ENCODE measurements around the gene LILRA1. TPM values are rescaled to one million over a fixed set of nuclear protein-coding genes. Genes with fewer than 3 reads are reported as not detected.
"Not testable (repeated sequence)": the region's sequence is repeated elsewhere in the genome, so short reads cannot be mapped to it uniquely, and the experiment has no call there.

LILRA1 gene
- polyA plus RNA-seq, 3 donors = 88.5 to 151 (median 141) TPM

DNA sequence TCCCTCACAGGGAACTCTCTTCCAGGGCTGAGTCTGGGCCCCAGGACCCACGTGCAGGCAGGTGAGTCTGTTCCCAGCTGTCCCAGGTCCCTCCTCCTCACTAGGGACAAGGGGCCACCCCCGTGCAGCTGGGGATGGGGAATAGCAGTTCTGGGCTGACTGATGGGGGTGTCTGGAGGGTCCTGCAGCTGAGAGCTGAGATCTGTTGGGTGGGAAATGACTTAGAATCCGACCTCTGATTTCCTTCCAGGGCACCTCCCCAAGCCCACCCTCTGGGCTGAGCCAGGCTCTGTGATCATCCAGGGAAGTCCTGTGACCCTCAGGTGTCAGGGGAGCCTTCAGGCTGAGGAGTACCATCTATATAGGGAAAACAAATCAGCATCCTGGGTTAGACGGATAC, 19.4 kb upstream of the LILRA1 start:
- peak overlapping the region; percentile 96 to 98 for H3K27ac ChIP-seq (ENCODE audit: low read depth in 1 of 2, low read length in 2 of 2)
- no peak for DNase-seq
- peak overlapping the region; percentile 79 for H3K9ac ChIP-seq (ENCODE audit: insufficient read depth, low read length, poor library complexity, severe bottlenecking)
- peaks cover 26 to 35% of the 10 kb centered on the region in 2 donors for H3K36me3 ChIP-seq (replicated peaks in 1 of 2; ENCODE audit: control insufficient read depth in 1 of 2, insufficient read depth in 2 of 2, low read length in 2 of 2)
- H3K9me3 Mint-ChIP-seq = peaks cover 0 to 3% (median 1%) of the 10 kb centered on the region in 7 donors
- peak overlapping the region; percentile 96 to 99 (median 97) for H3K27ac Mint-ChIP-seq
- H2AFZ ChIP-seq (ENCODE audit: insufficient read depth, low read depth, low read length, poor library complexity, severe bottlenecking) = no peak overlapping the region
- H3K4me3 ChIP-seq (replicated peaks in 1 of 3; ENCODE audit: low read depth in 2 of 3, low read length in 3 of 3) = peak overlapping the region; percentile 78 to 92 (median 80)
- peaks cover 60 to 77% of the 10 kb centered on the region in 2 donors for H3K4me1 ChIP-seq (ENCODE audit: control insufficient read depth in 1 of 2, insufficient read depth in 2 of 2, low read length in 2 of 2)
- peaks cover 38% of the 10 kb centered on the region for H4K20me1 ChIP-seq (ENCODE audit: insufficient read depth, low read length)
- H3K27me3 ChIP-seq (ENCODE audit: control insufficient read depth in 2 of 2, insufficient read depth in 2 of 2, low read length in 2 of 2) = no peaks in the 10 kb centered on the region
- H3K27me3 Mint-ChIP-seq (ENCODE audit: low read depth in 3 of 3) = peaks cover 0 to 2% (median 2%) of the 10 kb centered on the region in 3 donors
- TF ChIP-seq CTCF (IDR thresholded peaks at IDR 0.05) = no peak
- no peaks in the 10 kb centered on the region for H3K9me3 ChIP-seq (replicated peaks in 1 of 2; ENCODE audit: control insufficient read depth in 1 of 2, insufficient read depth in 1 of 2, low read length in 2 of 2)
- peak overlapping the region; percentile 74 for H3K4me2 ChIP-seq (replicated peaks; ENCODE audit: extremely low read depth, low read length, poor library complexity, severe bottlenecking)
- intact Hi-C loops (cut with micrococcal nuclease) = loop anchor here in 1 of 2 donors (5.0 kb wide), 2 partner anchors 33 to 58 kb away; partner anchors contain the start of gene LILRB1
- H3K4me1 Mint-ChIP-seq = peaks cover 76% of the 10 kb centered on the region
- H3K36me3 Mint-ChIP-seq = peaks cover 38 to 44% of the 10 kb centered on the region in 2 donors
- peak overlapping the region; percentile 92 to 96 for H3K4me3 Mint-ChIP-seq
- peaks cover 64% of the 10 kb centered on the region for H3K79me2 ChIP-seq (ENCODE audit: insufficient read depth, low read length)
- no CpG with 5 or more reads among the region's 4 CpGs for WGBS (ENCODE audit: insufficient coverage)

DNA sequence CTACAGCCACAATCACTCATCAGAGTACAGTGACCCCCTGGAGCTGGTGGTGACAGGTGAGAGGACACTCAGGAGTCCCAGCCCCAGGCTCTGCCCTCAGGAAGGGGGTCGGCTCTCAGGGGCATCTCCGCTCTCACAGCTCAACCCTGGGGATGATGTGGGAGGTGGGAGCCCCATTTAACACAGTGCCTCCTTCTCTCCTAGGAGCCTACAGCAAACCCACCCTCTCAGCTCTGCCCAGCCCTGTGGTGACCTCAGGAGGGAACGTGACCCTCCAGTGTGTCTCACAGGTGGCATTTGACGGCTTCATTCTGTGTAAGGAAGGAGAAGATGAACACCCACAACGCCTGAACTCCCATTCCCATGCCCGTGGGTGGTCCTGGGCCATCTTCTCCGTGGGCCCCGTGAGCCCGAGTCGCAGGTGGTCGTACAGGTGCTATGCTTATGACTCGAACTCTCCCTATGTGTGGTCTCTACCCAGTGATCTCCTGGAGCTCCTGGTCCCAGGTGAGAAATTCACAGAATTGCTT, 18.8 kb upstream of the LILRA1 start:
- WGBS (ENCODE audit: insufficient coverage) = 94% methylated on average over 7 of the region's 12 CpGs
- Mint-ChIP-seq H3K4me1 (peaks cover 81% of the 10 kb centered on the region), H3K27ac (peak overlapping the region; percentile 96 to 99 (median 97)), H3K36me3 (peaks cover 44 to 49% of the 10 kb centered on the region in 2 donors), H3K27me3 (ENCODE audit: low read depth in 3 of 3) (peaks cover 0 to 2% (median 2%) of the 10 kb centered on the region in 3 donors), H3K9me3 (peaks cover 0 to 3% (median 1%) of the 10 kb centered on the region in 7 donors), H3K4me3 (peak overlapping the region; percentile 92 to 96)
- peak in 1 of 3 donors; percentile 28 for DNase-seq
- H4K20me1 ChIP-seq (ENCODE audit: insufficient read depth, low read length) = peaks cover 42% of the 10 kb centered on the region
- H3K9me3 ChIP-seq (replicated peaks in 1 of 2; ENCODE audit: control insufficient read depth in 1 of 2, insufficient read depth in 1 of 2, low read length in 2 of 2) = no peaks in the 10 kb centered on the region
- peaks cover 69% of the 10 kb centered on the region for H3K79me2 ChIP-seq (ENCODE audit: insufficient read depth, low read length)
- TF ChIP-seq CTCF (IDR thresholded peaks at IDR 0.05) = no peak
- peak overlapping the region; percentile 78 to 92 (median 80) for H3K4me3 ChIP-seq (replicated peaks in 1 of 3; ENCODE audit: low read depth in 2 of 3, low read length in 3 of 3)
- peaks cover 60 to 78% of the 10 kb centered on the region in 2 donors for H3K4me1 ChIP-seq (ENCODE audit: control insufficient read depth in 1 of 2, insufficient read depth in 2 of 2, low read length in 2 of 2)
- no peak overlapping the region for H2AFZ ChIP-seq (ENCODE audit: insufficient read depth, low read depth, low read length, poor library complexity, severe bottlenecking)
- intact Hi-C loops (cut with micrococcal nuclease) = loop anchor here (5.0 kb wide), 3 partner anchors 33 to 277 kb away; partner anchors contain the start of gene LILRB1 (in 1 of the 2)
- H3K4me2 ChIP-seq (replicated peaks; ENCODE audit: extremely low read depth, low read length, poor library complexity, severe bottlenecking) = peak overlapping the region; percentile 74
- H3K36me3 ChIP-seq (replicated peaks in 1 of 2; ENCODE audit: control insufficient read depth in 1 of 2, insufficient read depth in 2 of 2, low read length in 2 of 2) = peaks cover 26 to 35% of the 10 kb centered on the region in 2 donors
- H3K27ac ChIP-seq (ENCODE audit: low read depth in 1 of 2, low read length in 2 of 2) = peak overlapping the region; percentile 96 to 98
- H3K27me3 ChIP-seq (ENCODE audit: control insufficient read depth in 2 of 2, insufficient read depth in 2 of 2, low read length in 2 of 2) = no peaks in the 10 kb centered on the region
- H3K9ac ChIP-seq (ENCODE audit: insufficient read depth, low read length, poor library complexity, severe bottlenecking) = peak overlapping the region; percentile 79

DNA sequence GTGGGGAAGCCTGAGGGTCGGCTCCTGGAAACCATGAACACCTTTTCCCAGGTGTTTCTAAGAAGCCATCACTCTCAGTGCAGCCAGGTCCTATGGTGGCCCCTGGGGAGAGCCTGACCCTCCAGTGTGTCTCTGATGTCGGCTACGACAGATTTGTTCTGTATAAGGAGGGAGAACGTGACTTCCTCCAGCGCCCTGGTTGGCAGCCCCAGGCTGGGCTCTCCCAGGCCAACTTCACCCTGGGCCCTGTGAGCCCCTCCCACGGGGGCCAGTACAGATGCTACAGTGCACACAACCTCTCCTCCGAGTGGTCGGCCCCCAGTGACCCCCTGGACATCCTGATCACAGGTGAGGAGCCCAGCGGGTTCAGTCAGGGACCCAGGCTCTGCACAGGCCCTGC, 18.2 kb upstream of the LILRA1 start:
- peak overlapping the region; percentile 11 to 99 (median 96) for H3K27ac Mint-ChIP-seq
- not testable (repeated sequence) for DNase-seq; H3K9me3 Mint-ChIP-seq; H3K27me3 ChIP-seq (ENCODE audit: control insufficient read depth in 2 of 2, insufficient read depth in 2 of 2, low read length in 2 of 2); H2AFZ ChIP-seq (ENCODE audit: insufficient read depth, low read depth, low read length, poor library complexity, severe bottlenecking); H3K9me3 ChIP-seq (replicated peaks in 1 of 2; ENCODE audit: control insufficient read depth in 1 of 2, insufficient read depth in 1 of 2, low read length in 2 of 2); H3K27me3 Mint-ChIP-seq (ENCODE audit: low read depth in 3 of 3)
- Histone ChIP-seq H3K4me2 (replicated peaks; ENCODE audit: extremely low read depth, low read length, poor library complexity, severe bottlenecking) (peak overlapping the region; percentile 74), H3K27ac (ENCODE audit: low read depth in 1 of 2, low read length in 2 of 2) (peak overlapping the region in 1 of 2 donors; percentile 98), H3K36me3 (replicated peaks in 1 of 2; ENCODE audit: control insufficient read depth in 1 of 2, insufficient read depth in 2 of 2, low read length in 2 of 2) (peaks cover 26 to 35% of the 10 kb centered on the region in 2 donors), H3K9ac (ENCODE audit: insufficient read depth, low read length, poor library complexity, severe bottlenecking) (peak overlapping the region; percentile 43), H3K4me3 (replicated peaks in 1 of 3; ENCODE audit: low read depth in 2 of 3, low read length in 3 of 3) (peak overlapping the region in 2 of 3 experiments; percentile 80 to 92), H3K79me2 (ENCODE audit: insufficient read depth, low read length) (peaks cover 74% of the 10 kb centered on the region), H3K4me1 (ENCODE audit: control insufficient read depth in 1 of 2, insufficient read depth in 2 of 2, low read length in 2 of 2) (peaks cover 60 to 78% of the 10 kb centered on the region in 2 donors), H4K20me1 (ENCODE audit: insufficient read depth, low read length) (peaks cover 47% of the 10 kb centered on the region)
- intact Hi-C loops (cut with micrococcal nuclease) = loop anchor here in 1 of 2 donors (5.0 kb wide), 1 partner anchor 278 kb away; no protein-coding TSS in a partner anchor
- H3K4me1 Mint-ChIP-seq = peaks cover 85% of the 10 kb centered on the region
- 73% methylated on average over 7 of the region's 9 CpGs for WGBS (ENCODE audit: insufficient coverage)
- H3K4me3 Mint-ChIP-seq = peak overlapping the region; percentile 92 to 96
- H3K36me3 Mint-ChIP-seq = peaks cover 47 to 53% of the 10 kb centered on the region in 2 donors

Measured in CD14-positive monocyte (primary cell).